ENCODE data around the gene POLD3.
"Not testable (repeated sequence)": the region's sequence is repeated elsewhere in the genome, so short reads cannot be mapped to it uniquely, and the experiment has no call there.

The POLD3 gene

GRCh38 chr11:74637700-74638099 is 45.3 kb downstream of the POLD3 start:
- no peak for DNase-seq (ENCODE audit: low spot score)

- no peak for DNase-seq (ENCODE audit: low spot score)
These were observed 46.5 kb downstream of the POLD3 start for GRCh38 chr11:74638869-74639268.

GRCh38 chr11:74639533-74639932 is 47.2 kb downstream of the POLD3 start:
- no peak for DNase-seq (ENCODE audit: low spot score)

GRCh38 chr11:74641289-74641688 is 48.9 kb downstream of the POLD3 start:
- DNase-seq (ENCODE audit: low spot score) = no peak

GRCh38 chr11:74641905-74642304 is 49.5 kb downstream of the POLD3 start:
- DNase-seq (ENCODE audit: low spot score) = no peak

GRCh38 chr11:74642912-74643311 is 50.5 kb downstream of the POLD3 start:
- no peak for DNase-seq (ENCODE audit: low spot score)

GRCh38 chr11:74644081-74644480 is 51.7 kb downstream of the POLD3 start:
- DNase-seq (ENCODE audit: low spot score) = no peak

GRCh38 chr11:74646215-74646614 is 53.8 kb downstream of the POLD3 start:
- DNase-seq (ENCODE audit: low spot score) = no peak

- DNase-seq (ENCODE audit: low spot score) = no peak
These were observed 54.6 kb downstream of the POLD3 start for GRCh38 chr11:74646954-74647353.

GRCh38 chr11:74647404-74647803 is 55.0 kb downstream of the POLD3 start:
- DNase-seq (ENCODE audit: low spot score) = no peak

- DNase-seq (ENCODE audit: low spot score) = no peak
These were observed 55.4 kb downstream of the POLD3 start for GRCh38 chr11:74647831-74648230.

- peak; percentile 23 for DNase-seq (ENCODE audit: low spot score)
These were observed 56.5 kb downstream of the POLD3 start for GRCh38 chr11:74648894-74649293.

- DNase-seq (ENCODE audit: low spot score) = peak; percentile 82
These were observed 58.1 kb downstream of the POLD3 start for GRCh38 chr11:74650498-74650897.

- no peak for DNase-seq (ENCODE audit: low spot score)
These were observed 62.6 kb downstream of the POLD3 start for GRCh38 chr11:74654976-74655375.

- not testable (repeated sequence) for DNase-seq (ENCODE audit: low spot score)
These were observed 66.7 kb downstream of the POLD3 start for GRCh38 chr11:74659124-74659523.

- DNase-seq (ENCODE audit: low spot score) = no peak
These were observed 70.2 kb downstream of the POLD3 start for GRCh38 chr11:74662487-74663103.

- no peak for DNase-seq (ENCODE audit: low spot score)
These were observed 70.9 kb downstream of the POLD3 start for GRCh38 chr11:74663315-74663714.

- DNase-seq (ENCODE audit: low spot score) = no peak
These were observed 77.1 kb downstream of the POLD3 start for GRCh38 chr11:74669211-74670160.

- no peak for DNase-seq (ENCODE audit: low spot score)
These were observed 77.8 kb downstream of the POLD3 start for GRCh38 chr11:74670171-74670570.

- DNase-seq (ENCODE audit: low spot score) = no peak
These were observed 79.3 kb downstream of the POLD3 start for GRCh38 chr11:74671520-74672196.

GRCh38 chr11:74672332-74672955 is 80.1 kb downstream of the POLD3 start:
- DNase-seq (ENCODE audit: low spot score) = no peak

GRCh38 chr11:74672956-74673692 is 80.7 kb downstream of the POLD3 start:
- peak; percentile 88 for DNase-seq (ENCODE audit: low spot score)

All from AG08396 (cell line).